Activated CD8-positive, alpha-beta memory T cell treated with anti-CD3 and anti-CD28 coated beads, Interleukin-2, amount 50 U/mL, for 1 hour (primary cell): ENCODE results near the gene HNRNPH3.

Experiments used
- DNase-seq: peaks from one replicate; pipeline ENCODE4 v3.0.0-alpha.2; 2020; ENCODE audit errors: extremely low read depth

Gene HNRNPH3

DNA sequence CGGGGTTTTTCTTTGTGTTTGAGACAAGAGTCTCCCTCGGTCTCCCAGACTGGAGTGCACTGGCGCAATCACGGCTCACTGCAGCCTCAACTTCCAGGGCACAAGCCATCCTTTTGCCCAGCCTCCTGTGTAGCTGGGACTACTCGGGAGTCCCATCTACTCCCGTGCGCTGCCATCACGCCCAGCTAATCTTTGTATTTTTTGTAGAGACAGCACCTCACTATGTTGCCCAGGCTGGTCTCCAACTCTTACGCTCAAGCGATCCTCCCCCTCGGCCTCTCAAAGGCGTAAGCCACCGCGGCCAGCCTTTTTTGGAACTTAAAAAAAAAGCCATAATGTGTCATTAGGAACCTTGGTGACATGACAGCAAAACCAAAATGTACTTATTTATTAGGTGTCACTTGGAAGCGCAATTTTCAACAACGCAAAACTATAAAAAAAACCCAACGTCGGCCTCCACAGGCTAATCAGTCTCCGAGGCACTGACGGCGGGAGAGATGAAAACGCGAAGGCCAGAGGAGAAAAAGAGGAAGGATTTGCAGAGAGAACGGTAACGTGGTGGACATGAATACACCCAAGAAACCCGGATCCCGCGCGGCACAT lies 911 bp upstream of the HNRNPH3 start:
- no peak for DNase-seq

DNA sequence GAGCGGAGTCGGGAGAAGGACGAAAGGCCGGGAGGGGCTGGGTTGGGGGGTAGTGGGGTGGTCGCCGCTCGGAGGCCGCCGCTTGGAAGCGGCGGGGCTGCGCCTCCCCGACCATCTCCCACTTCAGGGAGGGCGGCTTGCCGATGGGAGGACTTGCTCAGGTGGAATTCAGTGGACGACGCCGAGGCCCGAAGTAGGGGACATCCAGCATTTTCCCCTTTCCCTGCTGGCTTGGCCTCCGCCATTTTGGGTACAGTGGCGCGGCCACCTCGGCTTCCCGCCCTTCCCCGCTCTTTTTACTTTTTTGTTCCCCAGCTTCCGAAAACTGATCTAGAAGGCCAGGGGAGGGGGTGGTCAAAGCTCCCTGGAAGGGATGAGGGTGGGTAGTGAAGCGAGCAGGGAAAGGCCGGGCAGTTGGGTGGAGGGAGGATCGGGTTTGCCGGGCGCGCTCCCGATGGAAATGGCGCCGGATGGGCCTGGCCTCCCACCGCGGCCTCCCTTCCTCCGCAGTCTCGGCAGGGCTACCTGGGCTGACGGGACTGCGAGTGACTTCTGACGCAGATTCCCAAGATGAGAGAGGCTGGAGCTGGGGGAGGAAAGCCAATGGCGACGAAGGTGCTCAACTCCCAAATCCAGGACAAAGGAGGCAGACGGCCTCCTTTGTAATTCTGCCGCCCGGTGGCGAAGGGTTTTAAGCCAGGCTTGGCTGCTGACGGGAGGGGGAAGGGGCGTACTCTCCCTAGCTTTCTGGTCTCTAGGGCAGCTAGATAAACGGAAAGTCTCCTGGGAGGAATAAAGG lies 594 bp downstream of the HNRNPH3 start, which contains the start of gene PBLD:
TSS of gene PBLD (minus strand) at position 670 of the 799 bp plus-strand sequence. CDS start 26,084 bp downstream, outside the sequence.
- no peak for DNase-seq

DNA sequence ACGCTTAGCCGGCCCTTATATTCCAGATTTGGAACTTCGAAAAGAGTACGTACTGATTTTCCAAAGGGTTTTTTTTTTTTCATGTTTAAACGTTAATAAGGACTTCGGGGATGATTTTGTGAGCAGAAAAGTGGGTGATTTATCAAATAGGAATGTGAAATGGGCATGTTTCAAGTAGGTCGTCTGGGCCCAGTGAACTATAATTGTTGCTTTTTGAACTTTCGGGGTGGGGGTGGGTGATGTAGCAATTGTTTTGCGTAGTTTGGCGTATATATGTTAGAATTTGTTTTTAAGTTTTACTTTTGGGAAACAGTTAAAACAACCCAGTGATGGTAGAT lies 1.2 kb downstream of the HNRNPH3 start:
- DNase-seq = no peak

DNA sequence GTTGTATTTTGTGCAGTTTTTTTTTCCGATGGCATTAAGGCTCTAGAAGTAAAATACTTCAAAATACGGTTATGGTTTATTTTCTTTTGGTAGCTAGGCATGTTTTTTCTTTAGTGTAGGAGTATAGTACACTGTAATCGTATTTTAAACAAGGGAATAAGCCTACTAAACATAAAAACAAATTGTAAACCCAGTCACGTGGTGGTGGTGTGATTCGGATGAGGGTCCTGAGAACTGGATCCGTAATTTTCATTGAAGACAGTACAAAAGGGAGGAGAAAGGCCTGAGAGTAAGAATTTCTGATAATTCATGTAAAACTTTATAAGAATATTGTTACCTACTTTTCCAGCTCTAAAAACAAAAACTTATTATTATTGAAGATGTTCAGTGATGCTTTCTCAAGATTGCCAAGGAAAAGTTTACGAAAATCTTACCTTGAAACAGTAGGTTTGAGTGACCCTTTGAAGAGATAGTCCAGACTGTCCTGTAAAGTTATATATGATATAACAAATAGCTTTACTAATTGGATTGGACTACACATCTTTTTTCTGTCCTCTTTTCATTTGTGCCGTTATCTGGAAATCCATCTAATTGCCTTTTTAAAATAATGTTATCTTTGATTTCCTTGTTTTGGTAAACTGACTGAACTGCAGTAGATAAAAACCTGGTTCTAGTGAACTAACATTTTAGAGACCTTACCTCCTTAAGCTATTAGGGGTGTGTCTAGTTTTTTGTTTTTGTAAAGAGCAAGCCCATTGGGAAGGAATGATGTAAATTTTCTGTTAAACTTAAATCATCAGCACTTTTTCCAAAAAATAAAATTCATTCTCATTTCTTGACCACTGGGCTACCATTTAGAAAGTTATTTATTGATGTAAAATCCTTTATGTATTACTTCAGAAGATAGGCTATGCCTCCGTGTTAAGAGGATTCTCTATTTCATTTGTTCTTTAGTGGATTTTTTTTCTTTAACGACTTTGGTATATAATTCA lies 1.9 kb downstream of the HNRNPH3 start:
- DNase-seq = no peak

DNA sequence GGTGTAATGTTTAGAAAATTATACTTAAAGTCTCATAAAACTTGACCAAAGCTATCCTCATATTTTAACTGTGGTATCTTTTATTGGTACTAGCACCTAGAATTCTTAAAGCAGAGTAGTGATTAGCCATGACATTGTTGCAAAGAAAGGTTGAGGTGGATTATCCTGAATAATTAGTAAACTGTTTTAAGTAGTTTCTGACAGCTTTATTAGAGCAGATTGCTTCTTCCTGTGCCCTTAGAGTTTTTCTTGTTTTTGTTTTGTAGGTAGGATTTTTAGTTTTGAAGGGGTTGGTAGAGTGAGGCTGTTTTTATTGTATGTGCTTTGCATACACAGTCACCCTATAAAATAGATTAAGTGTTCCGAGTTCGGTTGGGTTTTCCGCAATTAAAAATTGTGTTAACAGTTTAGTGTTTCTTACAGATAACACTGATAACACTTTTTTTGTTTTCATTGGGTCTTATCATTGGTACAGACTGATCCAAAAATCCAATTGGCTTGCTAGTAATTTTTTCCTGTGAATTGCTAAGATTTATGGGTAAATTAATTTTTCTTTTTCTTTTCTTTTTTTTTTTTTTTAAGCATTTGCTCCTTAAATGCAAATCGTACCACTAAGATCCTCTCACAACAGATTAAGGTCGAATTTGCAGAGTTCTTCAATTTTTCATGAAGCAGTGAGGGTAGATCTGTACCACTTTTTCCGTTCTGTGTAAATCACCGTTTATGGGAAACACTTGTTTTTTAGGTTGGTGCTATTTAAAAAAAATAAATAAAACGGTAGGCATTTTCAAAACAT lies 3.0 kb downstream of the HNRNPH3 start:
- DNase-seq = no peak

DNA sequence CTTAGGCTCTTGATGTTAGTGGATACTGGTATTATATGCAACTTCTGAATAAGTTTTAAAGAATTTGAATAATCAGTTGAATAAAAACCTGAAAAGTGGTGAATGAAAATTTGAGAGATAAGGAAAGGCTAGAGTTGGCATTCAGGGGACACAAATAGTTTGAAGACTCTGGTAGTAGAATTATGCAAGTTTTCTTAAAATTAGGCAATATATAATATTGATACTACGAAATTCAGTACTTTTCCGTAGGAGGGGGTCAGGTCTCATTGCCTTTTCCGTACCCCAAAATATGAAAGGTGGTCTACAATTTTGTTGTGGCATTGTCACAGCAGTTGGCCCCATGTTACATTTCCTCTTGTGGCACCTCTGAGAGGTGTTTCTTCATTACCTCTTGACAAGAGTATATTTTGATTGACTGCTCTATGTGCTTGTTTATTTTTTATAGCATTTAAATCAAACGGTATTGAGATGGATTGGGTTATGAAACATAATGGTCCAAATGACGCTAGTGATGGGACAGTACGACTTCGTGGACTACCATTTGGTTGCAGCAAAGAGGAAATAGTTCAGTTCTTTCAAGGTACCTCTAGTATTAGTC lies 5.0 kb downstream of the HNRNPH3 start:
- DNase-seq = no peak

DNA sequence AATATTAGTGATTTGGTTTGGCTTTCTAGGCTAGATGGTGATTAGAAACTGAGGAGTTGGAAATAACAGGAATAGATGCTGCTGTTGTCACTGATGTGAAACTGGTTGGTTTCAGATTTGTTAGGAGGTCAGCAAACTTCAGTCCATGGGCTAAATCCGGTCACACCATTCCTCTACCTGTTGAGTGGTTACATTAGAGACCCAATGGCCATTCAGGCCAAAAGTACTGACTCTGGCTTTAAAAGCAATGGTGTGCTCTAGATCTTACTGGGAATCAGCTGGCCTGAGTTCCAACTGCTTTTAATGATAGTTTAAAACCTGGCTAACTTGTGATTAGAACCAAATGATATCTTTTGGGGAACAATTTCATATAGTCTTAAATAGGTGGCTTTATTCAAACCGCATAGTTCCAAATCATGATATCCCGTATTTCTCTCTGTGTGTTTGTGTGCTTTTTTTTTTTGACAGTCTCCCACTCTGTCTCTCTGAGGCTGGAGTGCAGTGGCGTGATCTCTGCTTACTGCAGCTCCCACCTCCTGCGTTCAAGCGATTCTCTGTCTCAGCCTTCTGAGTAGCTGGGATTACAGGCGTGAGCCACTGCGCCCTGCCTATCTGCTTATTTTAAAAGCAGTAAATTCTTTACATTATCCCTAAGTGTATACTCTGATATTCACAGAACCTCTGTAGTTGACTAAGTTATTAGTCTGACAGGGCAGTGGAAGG lies 8.7 kb downstream of the HNRNPH3 start:
- no peak for DNase-seq

DNA sequence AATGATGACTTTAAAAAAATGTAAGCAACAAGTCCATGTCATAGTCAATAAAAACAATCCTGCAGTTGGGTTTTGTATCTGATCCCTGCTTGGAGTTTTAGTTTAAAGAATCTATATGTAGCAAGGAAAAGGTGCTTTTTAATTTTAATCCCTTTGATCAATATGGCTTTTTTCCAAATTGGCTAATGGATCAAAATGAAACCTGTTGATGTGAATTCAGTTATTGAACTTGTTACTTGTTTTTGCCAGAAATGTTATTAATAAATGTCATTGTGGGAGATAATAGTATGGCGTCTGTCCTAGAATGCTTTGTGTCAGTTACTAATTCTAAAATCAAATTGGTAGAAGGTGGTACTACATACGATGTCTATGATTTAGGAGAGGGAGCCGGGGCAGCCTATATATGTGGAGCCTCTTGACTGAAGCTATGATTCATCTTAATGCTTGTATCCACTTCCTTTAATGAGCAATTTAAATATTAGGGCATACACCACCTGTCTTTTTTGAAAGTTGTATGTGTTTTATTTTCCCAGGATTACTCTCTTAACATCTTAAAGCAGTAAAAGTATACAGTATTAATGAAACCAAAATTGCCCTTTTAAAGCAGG lies 11.1 kb downstream of the HNRNPH3 start:
- no peak for DNase-seq

DNA sequence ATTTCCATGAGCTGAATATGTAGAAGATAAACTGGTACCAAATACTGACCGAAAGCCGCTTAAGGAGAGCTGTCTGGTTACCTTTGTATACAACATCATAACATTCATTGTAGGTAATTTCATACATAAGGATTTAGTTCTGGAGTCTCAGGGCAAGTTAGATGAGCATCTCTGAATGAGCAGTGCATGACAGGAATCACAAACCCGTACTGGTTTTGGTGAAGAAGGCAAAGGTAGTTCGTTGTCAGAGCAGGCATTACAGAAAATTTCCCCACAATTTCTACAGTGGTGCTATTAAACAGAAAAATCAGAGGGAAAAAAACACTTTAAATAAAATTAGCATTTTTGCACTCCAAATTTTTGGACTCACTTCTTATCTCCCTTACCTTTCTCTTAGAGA lies 13.8 kb downstream of the HNRNPH3 start:
- DNase-seq = no peak

DNA sequence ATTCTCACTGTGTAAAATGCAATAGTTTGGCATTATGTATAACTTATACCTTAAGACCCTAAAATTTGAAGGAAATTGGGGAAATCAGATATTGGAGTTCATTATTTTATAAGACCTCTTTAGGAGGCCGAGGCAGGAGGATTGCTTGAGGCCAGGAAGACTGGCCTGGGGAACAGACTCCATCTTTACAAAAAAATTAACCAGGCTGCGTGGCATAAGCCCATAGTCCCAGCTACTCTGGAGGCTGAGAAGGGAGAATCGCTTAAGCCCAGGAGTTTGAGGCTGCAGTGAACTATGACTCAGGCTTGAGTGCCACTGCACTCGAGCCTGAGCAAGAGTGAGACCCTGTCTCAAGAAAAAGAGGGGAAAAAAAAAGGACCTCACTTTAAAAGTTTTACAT lies 14.9 kb downstream of the HNRNPH3 start:
- no peak for DNase-seq

DNA sequence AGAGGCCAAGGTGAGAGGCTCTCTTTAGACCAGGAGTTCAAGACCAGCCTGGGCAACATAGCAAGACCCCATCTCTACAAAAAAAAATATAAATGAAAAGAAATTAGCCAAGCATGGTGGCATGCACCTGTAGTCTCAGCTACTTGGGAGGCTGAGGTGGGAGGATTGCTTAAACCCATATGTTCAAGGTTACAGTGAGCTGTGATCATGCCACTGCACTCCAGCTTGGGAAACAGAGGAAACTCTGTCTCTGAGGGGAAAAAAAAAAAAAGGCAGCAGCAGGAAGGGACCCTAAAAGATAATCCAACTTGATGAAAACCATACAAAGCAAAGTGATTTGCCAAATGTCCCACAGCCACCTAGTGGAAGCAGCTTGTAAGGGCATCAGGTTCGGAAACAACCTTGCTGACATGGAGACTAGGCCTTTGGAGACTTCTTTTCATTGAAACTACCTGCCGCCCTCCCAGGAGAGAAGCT lies 16.4 kb downstream of the HNRNPH3 start:
- no peak for DNase-seq

DNA sequence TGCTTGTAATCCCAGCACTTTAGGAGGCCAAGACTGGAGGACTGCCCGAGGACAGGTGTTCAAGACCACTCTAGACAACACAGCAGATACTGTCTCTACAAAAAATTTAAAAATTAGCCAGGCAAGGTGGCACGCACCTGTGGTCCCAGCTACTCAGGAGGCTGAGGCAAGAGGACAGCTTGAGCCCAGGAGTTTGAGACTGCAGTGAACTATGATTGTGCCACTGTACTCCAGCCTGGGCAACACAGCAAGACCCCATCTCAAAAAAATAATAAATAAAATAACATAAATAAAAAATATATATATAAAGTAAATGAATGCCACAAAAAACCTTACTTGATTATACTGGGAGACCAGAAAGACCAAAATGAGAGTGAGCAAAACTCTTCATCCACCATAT lies 21.7 kb downstream of the HNRNPH3 start:
- DNase-seq = no peak

DNA sequence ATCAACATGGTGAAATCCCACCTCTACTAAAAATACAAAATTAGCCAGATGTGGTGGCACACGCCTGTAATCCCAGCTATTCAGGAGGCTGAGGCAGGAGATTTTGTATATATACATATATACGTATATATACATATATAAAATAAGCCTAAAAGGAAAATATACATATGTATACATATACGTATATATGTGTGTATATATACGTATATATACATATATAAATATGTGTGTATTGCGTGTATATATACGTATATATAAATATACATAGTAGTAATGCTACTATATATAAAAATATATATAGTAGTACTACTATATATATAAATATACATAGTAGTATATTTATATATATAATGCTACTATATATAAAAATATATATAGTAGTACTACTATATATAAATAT lies 27.3 kb downstream of the HNRNPH3 start:
- DNase-seq = no peak

DNA sequence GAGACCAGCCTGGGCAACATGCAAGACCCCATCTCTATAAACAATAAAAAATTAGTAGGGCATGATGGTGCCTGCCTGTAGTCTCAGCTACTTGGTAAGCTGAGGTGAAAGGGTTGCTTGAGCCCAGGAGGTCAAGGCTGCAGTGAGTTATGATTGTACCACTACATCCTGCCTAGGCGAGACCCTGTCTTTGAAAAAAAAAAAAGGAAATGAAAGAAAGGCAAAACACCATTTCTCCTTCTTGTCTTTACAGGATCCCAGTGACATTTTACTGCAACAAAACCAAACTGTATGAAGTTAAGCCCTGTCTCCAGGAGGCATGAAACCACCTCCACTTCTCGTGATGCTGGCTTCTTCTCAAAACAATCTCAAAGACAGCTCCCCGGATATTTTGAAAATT lies 30.7 kb downstream of the HNRNPH3 start:
- DNase-seq = no peak

DNA sequence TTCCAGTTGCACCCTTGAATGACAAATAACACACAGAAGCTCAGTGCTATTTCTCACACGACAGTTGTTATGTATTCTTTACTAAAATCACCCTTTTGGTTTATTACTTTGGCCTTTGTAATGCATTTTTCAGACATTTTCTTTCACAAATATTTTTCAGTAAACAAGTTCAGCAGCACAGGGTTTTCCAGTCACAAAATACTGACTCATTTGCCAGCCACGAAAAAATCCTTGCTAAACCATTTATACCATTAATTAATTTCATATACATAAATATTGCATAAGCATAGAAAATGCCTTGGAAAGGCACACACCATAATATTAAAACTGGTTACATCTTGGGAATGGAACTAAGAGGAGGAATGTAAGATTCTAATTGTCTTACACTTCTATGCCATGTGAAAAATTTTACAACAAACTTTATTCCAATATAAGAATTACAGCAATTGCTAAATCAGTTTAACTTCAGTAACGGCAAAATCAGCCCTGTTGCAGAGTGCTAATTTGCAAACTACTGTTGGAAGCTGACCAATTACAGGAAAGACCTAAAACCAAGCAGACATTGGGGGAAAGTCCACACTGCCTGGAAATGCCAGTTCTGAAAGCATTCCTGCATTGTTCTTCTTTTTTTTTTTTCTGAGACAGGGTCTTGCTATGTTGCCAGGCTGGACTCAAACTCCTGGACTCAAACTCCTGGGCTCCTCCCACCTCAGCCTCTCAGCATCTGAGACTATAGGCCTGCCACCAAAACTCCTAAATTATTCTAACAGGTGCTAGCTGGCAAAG lies 32.4 kb downstream of the HNRNPH3 start:
- no peak for DNase-seq

DNA sequence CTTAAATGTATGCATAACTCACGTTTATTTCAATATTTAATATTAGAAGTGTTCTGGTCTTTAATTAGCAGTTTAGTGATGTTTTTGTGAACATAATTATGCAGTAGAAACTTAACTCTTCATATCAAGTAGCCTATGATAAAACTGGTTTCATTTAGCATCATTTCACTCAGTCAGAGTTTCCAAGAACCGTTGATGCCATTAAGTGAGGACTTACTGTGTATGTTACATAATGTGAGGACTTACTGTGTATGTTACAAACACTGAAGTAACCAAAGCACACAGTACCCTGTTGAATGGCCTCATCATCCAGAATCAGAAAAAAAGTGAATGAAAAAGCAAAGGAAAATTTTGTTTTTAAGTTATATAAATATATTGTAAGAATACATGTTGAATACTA lies 33.7 kb downstream of the HNRNPH3 start:
- no peak for DNase-seq

DNA sequence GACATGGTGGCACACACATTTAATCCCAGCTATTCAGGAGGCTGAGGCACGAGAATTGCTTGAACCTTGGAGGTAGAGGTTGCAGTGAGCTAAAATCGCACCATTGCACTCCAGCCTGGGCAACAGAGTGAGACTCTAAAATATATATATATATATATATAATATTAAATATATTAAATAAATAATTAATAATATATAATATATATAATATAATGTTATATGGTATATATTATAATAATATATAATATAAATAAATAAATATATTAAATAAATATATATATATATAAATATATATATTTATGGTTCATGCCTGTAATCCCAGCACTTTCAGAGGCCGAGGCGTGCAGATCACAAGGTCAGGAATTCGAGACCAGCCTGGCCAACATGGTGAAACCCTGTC lies 34.7 kb downstream of the HNRNPH3 start:
- DNase-seq = no peak

DNA sequence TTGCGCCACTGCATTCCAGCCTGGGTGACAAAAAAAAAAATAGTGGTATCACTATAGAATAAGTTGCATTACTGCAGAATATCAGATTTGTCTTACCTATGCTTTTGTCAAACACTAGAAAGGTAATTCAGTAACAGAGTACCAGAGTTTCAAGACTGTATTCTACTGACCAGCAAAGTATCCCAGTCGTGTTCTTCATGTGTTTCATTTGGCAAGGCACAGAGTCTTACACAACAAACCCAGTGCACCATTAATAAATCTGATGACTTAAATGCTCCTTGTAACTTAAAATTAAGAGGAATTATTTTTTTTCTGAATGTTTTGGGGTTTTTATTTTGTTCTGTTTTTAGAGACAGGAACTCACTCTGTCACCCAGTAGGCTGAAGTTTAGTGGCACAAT lies 35.3 kb downstream of the HNRNPH3 start:
- DNase-seq = no peak

DNA sequence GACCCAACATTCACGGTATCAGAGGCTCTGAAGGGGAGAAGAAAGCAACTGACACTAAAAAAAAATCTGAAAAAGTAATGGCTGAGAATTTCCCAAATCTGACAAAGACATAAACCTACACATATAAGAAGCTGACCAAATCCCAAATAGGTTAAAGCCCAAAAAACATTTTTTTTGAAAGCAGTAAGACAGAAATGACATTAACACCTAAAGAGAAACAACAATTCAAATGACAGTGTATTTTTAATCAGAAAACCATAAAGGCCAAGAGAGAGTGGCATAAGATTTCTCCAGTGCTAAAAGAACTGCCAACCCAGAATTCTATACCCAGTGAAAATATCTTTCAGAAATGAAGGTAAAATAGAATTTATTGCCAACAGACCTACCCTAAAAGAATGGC lies 39.7 kb downstream of the HNRNPH3 start:
- DNase-seq = no peak
